Vagina (tissue), 2 donors: ENCODE data around the gene RGS3.

ENCODE experiments used
- POLR2A ChIP-seq, 2 donors: fragments of 450-650 bp; IDR thresholded peaks; one replicate each; pipeline ENCODE4 v1.6.1; 2017; ENCODE audit warnings: antibody characterized with exemption in 2 of 2, mild to moderate bottlenecking in 2 of 2, moderate library complexity in 2 of 2
- TF ChIP-seq, protein P1 (sequence below), 3 experiments: fragments of 450-650 bp in 2 of 3; fragments of 200-600 bp in 1 of 3; sonication (generic) in 1 of 3; IDR thresholded peaks; one replicate each; pipeline ENCODE4 v1.5.1; 2017 to 2019; ENCODE audit warnings: antibody characterized with exemption in 3 of 3, mild to moderate bottlenecking in 2 of 3, moderate library complexity in 2 of 3

DNA sequence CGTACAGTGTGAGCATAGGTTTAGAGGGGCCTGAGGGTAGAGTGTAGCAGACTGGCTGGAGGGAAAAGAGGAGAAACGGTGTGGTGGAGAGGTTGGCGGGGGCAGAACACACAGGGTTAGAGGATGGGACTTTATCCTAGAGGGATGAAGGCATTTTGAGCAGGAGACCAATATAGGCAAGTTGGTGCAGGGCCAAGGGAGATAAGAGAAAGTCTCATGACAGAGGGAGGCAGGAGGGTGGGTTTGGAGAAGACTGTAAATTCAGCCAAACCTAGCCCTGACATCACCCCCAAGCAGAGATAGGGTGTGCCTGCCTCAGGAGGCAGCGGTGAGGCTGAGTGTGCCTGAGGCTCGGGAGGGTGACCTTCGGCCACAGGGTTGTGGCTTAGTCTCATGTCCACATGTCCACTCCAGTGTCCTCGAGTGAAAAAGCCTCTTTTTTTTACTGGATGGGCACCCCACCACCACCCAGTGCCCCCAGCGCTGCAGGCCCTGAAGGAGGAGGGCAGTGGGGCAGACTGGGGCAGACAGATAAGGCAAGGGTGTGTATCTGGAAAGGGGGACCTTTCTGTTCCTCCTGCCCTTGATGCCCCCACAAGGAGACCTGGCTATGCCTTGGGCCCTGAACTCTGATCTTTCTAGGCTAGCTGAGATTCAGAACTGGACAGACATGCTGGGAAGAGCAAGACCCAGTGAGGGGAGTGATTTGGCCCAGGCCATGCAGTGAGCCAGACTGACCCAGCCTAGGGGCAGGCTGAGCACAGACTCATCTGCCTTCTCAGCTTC lies 108.7 kb downstream of the RGS3 start:
- TF ChIP-seq, protein P1, sequence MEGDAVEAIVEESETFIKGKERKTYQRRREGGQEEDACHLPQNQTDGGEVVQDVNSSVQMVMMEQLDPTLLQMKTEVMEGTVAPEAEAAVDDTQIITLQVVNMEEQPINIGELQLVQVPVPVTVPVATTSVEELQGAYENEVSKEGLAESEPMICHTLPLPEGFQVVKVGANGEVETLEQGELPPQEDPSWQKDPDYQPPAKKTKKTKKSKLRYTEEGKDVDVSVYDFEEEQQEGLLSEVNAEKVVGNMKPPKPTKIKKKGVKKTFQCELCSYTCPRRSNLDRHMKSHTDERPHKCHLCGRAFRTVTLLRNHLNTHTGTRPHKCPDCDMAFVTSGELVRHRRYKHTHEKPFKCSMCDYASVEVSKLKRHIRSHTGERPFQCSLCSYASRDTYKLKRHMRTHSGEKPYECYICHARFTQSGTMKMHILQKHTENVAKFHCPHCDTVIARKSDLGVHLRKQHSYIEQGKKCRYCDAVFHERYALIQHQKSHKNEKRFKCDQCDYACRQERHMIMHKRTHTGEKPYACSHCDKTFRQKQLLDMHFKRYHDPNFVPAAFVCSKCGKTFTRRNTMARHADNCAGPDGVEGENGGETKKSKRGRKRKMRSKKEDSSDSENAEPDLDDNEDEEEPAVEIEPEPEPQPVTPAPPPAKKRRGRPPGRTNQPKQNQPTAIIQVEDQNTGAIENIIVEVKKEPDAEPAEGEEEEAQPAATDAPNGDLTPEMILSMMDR (IDR thresholded peaks at IDR 0.05) = no peak
- TF ChIP-seq POLR2A (IDR thresholded peaks at IDR 0.05) = no peak
